Activated CD4-positive, alpha-beta T cell treated with anti-CD3 and anti-CD28 coated beads, Interleukin-2, amount 50 U/mL, for 48 hours (primary cell): ENCODE measurements around the gene GOSR1.
"Not testable (repeated sequence)": the region's sequence is repeated elsewhere in the genome, so short reads cannot be mapped to it uniquely, and the experiment has no call there.

Experiments
- DNase-seq, 2 experiments: peaks; one replicate each; pipeline ENCODE4 v3.0.0-alpha.2; 2020

Gene GOSR1

DNA sequence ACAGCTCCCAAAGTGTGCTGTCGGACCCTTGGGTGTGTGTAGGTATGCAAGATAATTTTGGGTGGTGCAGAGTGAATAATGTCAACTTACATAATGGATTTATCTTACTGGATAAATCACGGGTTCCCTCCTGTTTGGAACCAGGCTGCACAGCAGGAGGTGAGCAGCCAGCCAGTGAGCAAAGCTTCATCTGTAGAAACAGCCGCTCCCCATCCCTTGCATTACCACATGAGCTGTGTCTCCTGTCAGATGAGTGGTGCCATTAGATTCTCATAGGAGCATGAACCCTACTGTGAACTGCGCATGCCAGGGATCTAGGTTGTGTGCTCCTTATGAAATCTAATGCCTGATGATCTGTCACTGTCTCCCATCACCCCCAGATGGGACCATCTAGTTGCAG is 72.0 kb downstream of the GOSR1 start:
- DNase-seq = not testable (repeated sequence)

GRCh38 chr17:30549864-30550511 is 72.8 kb downstream of the GOSR1 start:
- no peak for DNase-seq

GRCh38 chr17:30550512-30551273 is 73.5 kb downstream of the GOSR1 start:
- no peak for DNase-seq

DNA sequence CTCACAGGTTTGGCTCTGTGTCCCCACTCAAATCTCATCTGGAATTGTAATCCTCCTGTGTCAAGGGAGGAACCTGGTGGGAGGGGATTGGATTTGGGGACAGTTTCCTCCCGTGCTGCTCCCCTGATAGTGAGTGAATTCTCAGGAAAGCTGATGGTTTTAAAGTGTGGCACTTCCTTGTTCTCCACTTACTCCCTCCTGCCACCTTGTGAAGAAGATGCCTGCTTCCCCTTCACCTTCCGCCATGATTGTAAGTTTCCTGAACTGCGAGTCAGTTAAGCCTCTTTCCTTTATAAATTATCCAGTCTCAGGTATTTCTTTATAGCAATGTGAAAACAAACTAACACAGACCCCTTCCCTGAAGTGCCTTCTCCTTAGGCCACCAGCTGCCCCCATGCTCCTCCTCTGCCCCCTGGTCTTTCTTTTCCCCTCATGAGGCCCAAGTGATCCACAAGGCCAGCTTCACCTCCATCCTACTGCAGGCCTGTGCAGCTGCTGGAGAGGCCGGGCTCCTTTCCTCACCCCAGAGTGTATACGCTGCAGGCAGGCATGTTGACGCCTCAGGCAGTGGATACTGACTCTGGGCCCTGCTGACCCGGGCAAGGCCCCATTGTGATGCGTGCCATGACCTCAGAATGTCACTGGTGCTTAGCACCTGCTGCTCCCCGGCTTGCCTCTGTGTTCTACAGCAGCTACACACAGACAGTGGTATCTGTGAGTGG is 74.2 kb downstream of the GOSR1 start:
- DNase-seq = not testable (repeated sequence)

DNA sequence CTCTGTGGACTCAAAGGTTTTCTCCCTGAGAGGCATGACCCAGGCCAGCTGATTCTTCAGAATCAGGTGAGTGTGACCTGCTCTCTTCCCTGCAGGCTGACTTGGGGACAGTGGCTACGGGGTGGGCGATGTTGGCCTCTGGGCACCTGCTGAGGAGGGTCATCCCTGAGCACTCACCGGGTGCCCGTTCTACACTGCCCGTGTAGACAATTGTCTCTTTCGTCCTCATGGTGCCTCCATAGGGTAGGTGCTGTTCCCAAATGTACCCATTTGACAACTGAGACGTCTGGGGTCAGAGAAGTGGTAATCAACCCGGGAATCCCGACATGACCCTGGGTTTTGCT is 74.8 kb downstream of the GOSR1 start:
- DNase-seq = no peak

GRCh38 chr17:30552994-30553566 is 75.9 kb downstream of the GOSR1 start:
- no peak for DNase-seq

DNA sequence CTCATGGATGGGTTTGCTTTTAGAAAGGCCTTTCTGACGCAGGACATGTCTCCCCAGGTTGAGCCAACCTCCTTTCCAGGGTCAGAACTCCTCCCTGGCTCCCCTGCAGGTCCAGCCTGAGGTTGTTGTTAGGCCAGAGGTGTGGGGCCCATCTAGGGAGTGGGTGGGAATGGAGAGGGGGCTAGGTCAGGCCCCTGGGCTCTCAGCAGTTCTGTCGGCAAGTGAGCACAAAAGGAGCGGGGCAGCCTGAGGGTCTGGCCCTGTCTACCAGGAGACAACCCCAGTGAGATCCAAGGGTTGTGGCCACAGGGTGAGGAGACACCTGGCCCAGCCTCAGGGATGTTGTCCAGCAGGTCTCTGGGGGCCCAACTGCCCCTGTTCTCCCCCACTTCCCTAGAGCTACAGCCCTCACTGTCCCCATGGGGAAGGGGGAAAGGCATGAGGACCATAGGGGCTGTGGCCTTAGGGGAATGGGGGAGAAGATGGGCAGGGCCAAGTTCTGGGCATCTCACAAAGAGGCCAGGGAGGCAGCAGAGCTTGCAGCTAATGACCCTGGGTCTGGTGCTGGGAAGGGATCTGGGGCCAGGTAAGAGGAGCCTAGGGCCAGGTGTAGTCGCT is 76.7 kb downstream of the GOSR1 start:
- DNase-seq = not testable (repeated sequence)

DNA sequence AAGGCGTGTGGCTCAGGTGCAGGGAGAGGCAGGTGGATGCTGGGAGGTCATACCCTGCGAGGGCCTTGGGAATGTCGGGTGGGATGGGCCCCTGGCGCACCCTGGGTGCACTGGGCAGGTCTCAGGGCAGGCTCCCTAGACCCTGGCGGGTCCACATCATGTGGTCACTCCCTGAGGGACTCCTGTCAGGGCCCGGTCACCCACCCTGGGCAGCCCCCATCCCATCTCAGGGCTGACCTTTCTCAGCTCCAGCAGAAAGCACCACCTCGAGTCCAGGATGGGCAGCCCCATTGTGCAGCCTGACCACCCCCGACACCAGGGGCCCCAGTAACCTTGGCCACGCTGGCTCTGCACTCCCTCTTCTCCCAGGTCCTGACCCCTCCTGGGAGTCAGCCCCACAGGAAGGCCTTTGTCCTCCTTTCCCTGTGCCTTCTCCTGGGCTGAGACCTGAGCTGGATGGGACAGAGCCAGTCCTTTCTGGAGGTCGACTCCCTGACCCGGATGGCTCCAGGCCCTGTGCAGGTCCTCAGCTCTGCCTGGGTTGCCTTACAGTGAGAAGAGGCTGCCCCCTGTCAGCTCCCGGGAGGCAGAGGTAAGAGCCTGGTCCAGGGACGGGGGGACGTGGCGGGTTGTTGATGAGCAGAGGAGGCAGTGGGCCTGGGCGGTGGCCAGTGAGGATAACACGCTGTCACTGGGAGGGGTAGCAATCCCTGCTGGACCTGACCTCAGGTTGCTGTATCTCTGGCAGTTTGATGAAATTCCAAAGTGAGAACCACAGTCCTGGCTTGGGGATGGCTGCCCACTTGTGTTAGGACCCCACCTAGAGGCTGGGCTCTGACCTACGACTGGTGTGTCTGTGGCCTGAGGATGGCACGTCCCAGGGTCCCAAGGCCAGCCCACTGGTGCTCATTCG is 77.9 kb downstream of the GOSR1 start:
- no peak for DNase-seq

GRCh38 chr17:30555942-30556341 is 78.7 kb downstream of the GOSR1 start:
- DNase-seq = no peak

- DNase-seq = no peak
These were observed 79.4 kb downstream of the GOSR1 start for GRCh38 chr17:30556374-30557332.

- no peak for DNase-seq
These were observed 80.9 kb downstream of the GOSR1 start for GRCh38 chr17:30557916-30558685.

DNA sequence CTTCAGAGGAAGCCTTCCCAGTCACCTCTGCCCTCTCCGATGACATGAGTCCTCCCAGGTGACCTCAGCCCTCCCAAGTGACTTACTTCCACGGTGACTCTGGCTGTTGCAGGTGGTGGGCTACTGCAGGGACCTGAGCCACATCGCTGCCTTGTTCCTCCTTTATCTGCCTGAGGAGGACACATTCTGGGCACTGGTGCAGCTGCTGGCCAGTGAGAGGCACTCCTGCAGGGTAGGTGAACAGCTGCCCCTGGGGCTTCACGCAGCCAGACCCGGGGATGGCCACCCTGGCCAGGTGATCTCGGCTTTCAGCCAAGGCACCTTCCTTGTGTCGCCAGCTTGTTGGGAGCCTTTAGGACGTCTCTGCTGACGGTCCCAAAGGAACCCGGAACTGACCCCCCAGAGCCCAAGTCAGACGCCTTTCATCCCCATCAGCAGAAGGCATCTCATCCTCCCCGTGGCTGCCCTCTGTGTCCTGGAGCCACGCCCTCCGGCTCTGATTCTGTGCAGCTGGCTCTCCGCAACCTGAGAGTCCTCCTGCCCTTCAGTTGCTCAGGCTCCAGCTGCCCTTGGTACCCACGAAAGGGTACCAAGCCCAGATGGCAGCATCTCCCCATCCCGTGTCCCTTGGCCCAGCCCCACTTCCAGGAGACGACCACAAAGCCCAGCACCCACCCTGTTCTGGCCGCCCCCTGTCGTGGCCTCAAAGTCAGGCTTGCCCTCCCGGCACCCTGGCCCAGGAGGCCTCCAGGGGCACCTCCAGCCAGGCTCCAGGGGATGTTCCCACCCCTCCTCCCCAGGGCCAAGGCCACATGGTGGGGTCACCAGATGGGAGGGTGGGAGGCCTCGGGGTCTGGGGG is 81.7 kb downstream of the GOSR1 start:
- DNase-seq = no peak

DNA sequence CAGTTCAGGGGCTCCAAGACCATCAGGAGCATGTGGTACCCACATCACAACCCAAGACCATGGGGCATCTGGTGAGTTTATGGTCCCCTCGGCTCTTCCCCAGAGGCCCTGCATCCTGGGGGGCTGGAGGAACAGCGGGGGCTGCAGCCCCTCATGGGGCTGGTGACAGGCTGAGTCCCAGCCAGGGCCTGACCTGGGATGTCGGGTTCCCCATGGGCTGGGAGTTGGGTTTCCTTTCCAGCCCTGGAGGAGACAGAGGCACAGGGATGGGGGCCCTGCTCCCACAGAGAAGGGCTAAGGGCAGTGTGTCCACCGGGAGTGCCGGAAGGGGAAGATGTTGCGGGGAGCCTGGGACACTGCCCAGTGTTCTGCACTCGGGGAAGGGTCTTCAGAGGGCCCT is 82.4 kb downstream of the GOSR1 start:
- DNase-seq = no peak

- not testable (repeated sequence) for DNase-seq
These were observed 83.2 kb downstream of the GOSR1 start for GRCh38 chr17:30560117-30561026.

DNA sequence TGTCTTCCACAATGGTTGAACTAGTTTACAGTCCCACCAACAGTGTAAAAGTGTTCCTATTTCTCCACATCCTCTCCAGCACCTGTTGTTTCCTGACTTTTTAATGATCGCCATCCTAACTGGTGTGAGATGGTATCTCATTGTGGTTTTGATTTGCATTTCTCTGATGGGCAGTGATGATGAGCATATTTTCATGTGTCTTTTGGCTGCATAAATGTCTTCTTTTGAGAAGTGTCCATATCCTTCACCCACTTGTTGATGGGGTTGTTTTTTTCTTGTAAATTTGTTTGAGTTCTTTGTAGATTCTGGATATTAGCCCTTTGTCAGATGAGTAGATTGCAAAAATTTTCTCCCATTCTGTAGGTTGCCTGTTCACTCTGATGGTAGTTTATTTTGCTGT is 84.6 kb downstream of the GOSR1 start:
- not testable (repeated sequence) for DNase-seq

DNA sequence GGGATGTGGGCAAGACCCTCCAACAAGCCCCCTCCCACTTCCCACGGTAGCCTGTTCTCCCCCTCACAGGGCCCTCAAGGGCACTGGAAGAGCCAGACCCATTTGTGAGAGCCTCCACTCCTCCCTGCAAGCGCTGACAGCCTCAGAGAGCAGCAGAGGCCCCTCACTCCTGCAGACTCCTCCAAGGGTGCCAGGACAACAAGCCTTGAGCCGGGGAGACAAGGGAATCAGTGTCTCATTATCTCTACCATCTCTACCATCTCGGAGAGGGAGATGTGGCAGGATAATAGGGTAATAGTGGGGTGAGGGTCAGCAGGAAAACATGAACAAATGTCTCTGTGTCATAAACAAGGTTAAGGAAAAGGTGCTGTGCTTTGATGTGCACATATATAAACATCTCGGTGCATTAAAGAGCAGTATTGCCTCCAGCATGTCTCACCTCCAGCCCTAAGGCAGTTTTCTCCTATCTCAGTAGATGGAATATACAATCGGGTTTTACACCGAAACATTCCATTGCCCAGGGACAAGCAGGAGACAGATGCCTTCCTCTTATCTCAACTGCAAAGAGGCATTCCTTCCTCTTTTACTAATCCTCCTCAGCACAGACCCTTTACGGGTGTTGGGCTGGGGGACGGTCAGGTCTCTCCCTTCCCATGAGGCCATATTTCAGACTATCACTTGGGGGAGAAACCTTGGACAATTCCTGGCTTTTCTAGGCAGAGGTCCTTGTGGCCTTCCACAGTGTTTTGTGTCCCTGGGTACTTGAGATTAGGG is 86.1 kb downstream of the GOSR1 start:
- not testable (repeated sequence) for DNase-seq

- DNase-seq = not testable (repeated sequence)
These were observed 86.7 kb downstream of the GOSR1 start for GRCh38 chr17:30563905-30564390.
